Astrocyte (in vitro differentiated cells and primary cell): ENCODE results near the gene ARL17B.
"Not testable (repeated sequence)": the region's sequence is repeated elsewhere in the genome, so short reads cannot be mapped to it uniquely, and the experiment has no call there.

Source experiments
- CTCF ChIP-seq: IDR thresholded peaks from 2 replicates; pipeline ENCODE4 v1.5.1; 2011; ENCODE audit warnings: low read depth, mild to moderate bottlenecking, inconsistent platforms, low read length, moderate library complexity; ENCODE audit not compliant: insufficient read depth
- EZH2 ChIP-seq: IDR thresholded peaks from 2 replicates; pipeline ENCODE4 v1.6.1; 2012; ENCODE audit warnings: mild to moderate bottlenecking, low read length, inconsistent platforms; ENCODE audit not compliant: insufficient read depth

- not testable (repeated sequence) for TF ChIP-seq CTCF, EZH2
Observed at GRCh38 chr17:46396292-46396691, 34.7 kb upstream of the ARL17B start.
